Effector CD4-positive, alpha-beta T cell (primary cell): ENCODE results near the gene MIDN.

Experiments
- DNase-seq: peaks from one replicate; pipeline ENCODE4 v3.0.0-alpha.2; 2020

The MIDN gene

GRCh38 chr19:1283917-1284292, 35.5 kb downstream of the MIDN start:
- DNase-seq: no peak

GRCh38 chr19:1284293-1284978, 36.1 kb downstream of the MIDN start:
- no peak for DNase-seq

GRCh38 chr19:1284979-1285736, 36.8 kb downstream of the MIDN start:
- no peak for DNase-seq

GRCh38 chr19:1285737-1286360, 37.5 kb downstream of the MIDN start, which contains the start of gene EFNA2:
EFNA2 (plus strand) TSS chr19:1285873; CDS start chr19:1286169, 296 bp downstream.
- no peak for DNase-seq

- DNase-seq: no peak
Measured at GRCh38 chr19:1286487-1287353, 38.3 kb downstream of the MIDN start.

- no peak for DNase-seq
Measured at GRCh38 chr19:1287354-1288225, 39.2 kb downstream of the MIDN start.

- no peak for DNase-seq
Measured at GRCh38 chr19:1288226-1288612, 39.8 kb downstream of the MIDN start.

GRCh38 chr19:1288833-1289685, 40.7 kb downstream of the MIDN start:
- no peak for DNase-seq

- no peak for DNase-seq
Measured at GRCh38 chr19:1289686-1290025, 41.3 kb downstream of the MIDN start.

- no peak for DNase-seq
Measured at GRCh38 chr19:1290196-1290702, 41.9 kb downstream of the MIDN start.

- DNase-seq: no peak
Measured at GRCh38 chr19:1290703-1291651, 42.6 kb downstream of the MIDN start.

GRCh38 chr19:1291761-1292418, 43.5 kb downstream of the MIDN start:
- DNase-seq: no peak

GRCh38 chr19:1292419-1293151, 44.2 kb downstream of the MIDN start:
- DNase-seq: no peak

- DNase-seq: no peak
Measured at GRCh38 chr19:1293782-1294604, 45.6 kb downstream of the MIDN start.

- DNase-seq: no peak
Measured at GRCh38 chr19:1294688-1295087, 46.3 kb downstream of the MIDN start.

GRCh38 chr19:1295169-1296012, 47.0 kb downstream of the MIDN start:
- peak; percentile 23 for DNase-seq
